GM18858 (cell line): ENCODE results near the gene ARR3.
"Not testable (repeated sequence)": the region's sequence is repeated elsewhere in the genome, so short reads cannot be mapped to it uniquely, and the experiment has no call there.

ENCODE experiments used
- ATAC-seq: cut with Tn5 transposase; IDR thresholded peaks from one replicate; pipeline ENCODE4 v1.9.1; 2021; ENCODE audit not compliant: unreplicated experiment

Gene ARR3

GRCh38 chrX:70279081-70279480, 10.9 kb downstream of the ARR3 start:
- ATAC-seq: no peak

GRCh38 chrX:70280573-70280972, 12.4 kb downstream of the ARR3 start:
- ATAC-seq: no peak

GRCh38 chrX:70281951-70282350, 13.8 kb downstream of the ARR3 start, which contains the start of gene RAB41:
Gene RAB41, plus strand, starts transcription at chrX:70282172. Its CDS starts 46 bp downstream, at chrX:70282218.
- no peak for ATAC-seq

GRCh38 chrX:70289168-70289792, 21.1 kb downstream of the ARR3 start:
- ATAC-seq: no peak

- peak; percentile 94 for ATAC-seq
Observed at GRCh38 chrX:70289793-70290770, 21.9 kb downstream of the ARR3 start, which contains the start of the genes KIF4A and PDZD11. Gene KIF4A, plus strand, starts transcription at chrX:70290104. Its CDS starts 355 bp downstream, at chrX:70290459. Gene PDZD11, minus strand, starts transcription at chrX:70289927. Its CDS starts 586 bp downstream, at chrX:70289341.

DNA sequence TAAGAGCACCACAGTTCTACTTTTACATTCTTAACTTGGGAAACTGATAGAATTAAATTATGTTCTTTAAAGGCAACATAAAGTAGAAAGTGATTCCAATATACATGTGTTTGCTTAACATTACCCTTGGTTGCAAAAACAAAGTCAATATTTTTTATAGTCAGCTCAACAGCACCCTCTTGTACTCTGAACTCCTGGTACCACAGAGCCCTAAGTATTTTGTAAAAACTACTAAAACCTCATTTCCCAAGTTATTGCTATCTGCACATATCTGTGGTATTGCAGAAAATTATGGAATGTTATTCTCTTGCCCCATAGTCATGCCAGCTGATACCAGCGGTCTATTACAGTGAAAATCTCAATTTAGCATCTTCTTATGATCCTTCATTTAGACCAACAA, 24.7 kb downstream of the ARR3 start:
- ATAC-seq: no peak

DNA sequence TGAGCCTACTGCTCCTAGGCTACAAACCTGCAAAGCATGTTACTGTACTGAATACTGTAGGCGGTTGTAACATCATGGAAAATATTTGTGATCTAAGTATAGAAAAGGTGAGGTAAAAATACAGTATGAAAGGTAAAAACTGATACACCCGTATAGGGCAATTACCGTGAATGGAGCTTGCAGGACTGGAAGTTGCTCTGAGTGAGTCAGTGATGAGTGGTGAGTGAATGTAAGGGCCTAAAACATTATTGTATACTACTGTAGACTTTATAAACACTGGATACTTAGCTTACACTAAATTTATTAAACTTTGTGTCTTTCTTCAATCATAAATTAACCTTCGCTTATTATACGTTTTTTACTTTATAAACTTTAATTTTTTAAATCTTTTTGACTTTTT, 25.5 kb downstream of the ARR3 start:
- no peak for ATAC-seq

- ATAC-seq: no peak
Observed at GRCh38 chrX:70301716-70302115, 33.6 kb downstream of the ARR3 start.

GRCh38 chrX:70313503-70313902, 45.4 kb downstream of the ARR3 start:
- ATAC-seq: no peak

- ATAC-seq: no peak
Observed at GRCh38 chrX:70322784-70323183, 54.6 kb downstream of the ARR3 start.

- ATAC-seq: not testable (repeated sequence)
Observed at GRCh38 chrX:70323628-70324027, 55.5 kb downstream of the ARR3 start.

DNA sequence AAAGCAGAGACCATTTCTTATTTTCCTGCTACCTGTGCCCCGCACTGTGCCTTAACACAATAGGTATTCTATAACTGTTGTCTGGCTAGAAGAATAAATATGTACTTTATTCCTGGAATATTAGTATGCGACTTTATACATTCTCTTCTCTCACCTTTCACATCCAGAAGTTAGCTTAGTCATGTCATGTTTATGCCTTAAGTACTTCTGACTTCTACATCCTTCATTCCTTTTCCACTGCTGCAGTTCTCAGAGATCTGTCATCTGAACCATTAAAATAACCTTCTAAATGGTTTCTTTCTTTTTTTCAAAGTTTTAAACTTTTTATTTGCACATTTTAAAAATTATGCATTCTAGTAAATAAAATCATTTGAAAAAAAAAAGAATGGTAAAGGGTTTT, 56.2 kb downstream of the ARR3 start:
- no peak for ATAC-seq

- ATAC-seq: no peak
Observed at GRCh38 chrX:70331161-70331560, 63.0 kb downstream of the ARR3 start.
